H9 (cell line): ENCODE measurements around the gene LRRC30. TPM values are rescaled to one million over a fixed set of nuclear protein-coding genes. Genes with fewer than 3 reads are reported as not detected.

Experiments
- DNase-seq: peaks from one replicate; pipeline ENCODE4 v3.0.0-alpha.2; 2017
- H2AFZ ChIP-seq: one replicate; pipeline ENCODE4 v1.6.1; 2013; ENCODE audit warnings: mild to moderate bottlenecking, low read length, control low read depth, moderate library complexity
- H2AK5ac ChIP-seq: 2 replicates; pipeline ENCODE4 v1.6.1; 2013; ENCODE audit warnings: low read length, control low read depth, mixed read lengths; ENCODE audit not compliant: insufficient read length
- H2BK120ac ChIP-seq: one replicate; pipeline ENCODE4 v1.6.1; 2013; ENCODE audit warnings: low read depth, mild to moderate bottlenecking, low read length, control low read depth, inconsistent platforms; ENCODE audit not compliant: poor library complexity, severe bottlenecking
- H2BK12ac ChIP-seq: 2 replicates; pipeline ENCODE4 v1.6.1; 2013; ENCODE audit warnings: low read length, control low read depth, mixed read lengths, low read depth; ENCODE audit not compliant: insufficient read length
- H2BK15ac ChIP-seq: 2 replicates; pipeline ENCODE4 v1.6.1; 2013; ENCODE audit warnings: low read depth, low read length, control low read depth
- H2BK20ac ChIP-seq: one replicate; pipeline ENCODE4 v1.6.1; 2013; ENCODE audit warnings: low read depth, mild to moderate bottlenecking, low read length, control low read depth, inconsistent platforms; ENCODE audit not compliant: poor library complexity, severe bottlenecking
- H2BK5ac ChIP-seq: 2 replicates; pipeline ENCODE4 v1.6.1; 2013; ENCODE audit warnings: low read length, control low read depth, mixed read lengths; ENCODE audit not compliant: insufficient read length
- H3K14ac ChIP-seq: 2 replicates; pipeline ENCODE4 v1.6.1; 2013; ENCODE audit warnings: low read length, control low read depth; ENCODE audit not compliant: insufficient read depth
- H3K18ac ChIP-seq: 2 replicates; pipeline ENCODE4 v1.6.1; 2013; ENCODE audit warnings: low read depth, mild to moderate bottlenecking, mixed read lengths, low read length, control low read depth; ENCODE audit not compliant: insufficient read length
- H3K23ac ChIP-seq: 2 replicates; pipeline ENCODE4 v1.6.1; 2013; ENCODE audit warnings: low read length, control low read depth, mixed read lengths, low read depth; ENCODE audit not compliant: insufficient read length
- H3K23me2 ChIP-seq: 2 replicates; pipeline ENCODE4 v1.6.1; 2013; ENCODE audit warnings: low read depth, mild to moderate bottlenecking, mixed read lengths, low read length, control low read depth; ENCODE audit not compliant: insufficient read length, poor library complexity, severe bottlenecking
- H3K27ac ChIP-seq: 2 replicates; pipeline ENCODE4 v1.5.1; 2013; ENCODE audit warnings: low read length, control low read depth, mixed read lengths, low read depth; ENCODE audit not compliant: insufficient read length
- H3K27me3 ChIP-seq: 2 replicates; pipeline ENCODE4 v1.6.1; 2013; ENCODE audit warnings: low read length, control low read depth, inconsistent platforms; ENCODE audit not compliant: insufficient read depth
- H3K4ac ChIP-seq: 2 replicates; pipeline ENCODE4 v1.6.1; 2013; ENCODE audit warnings: low read depth, mild to moderate bottlenecking, control low read depth, inconsistent platforms, low read length, moderate library complexity
- H3K4me1 ChIP-seq: 2 replicates; pipeline ENCODE4 v1.6.1; 2013; ENCODE audit warnings: low read length, control low read depth, inconsistent platforms; ENCODE audit not compliant: insufficient read depth
- H3K4me2 ChIP-seq: 2 replicates; pipeline ENCODE4 v1.6.1; 2013; ENCODE audit warnings: low read length, control low read depth, mixed read lengths; ENCODE audit not compliant: insufficient read length, insufficient read depth
- H3K56ac ChIP-seq: 2 replicates; pipeline ENCODE4 v1.6.1; 2013; ENCODE audit warnings: low read depth, mild to moderate bottlenecking, mixed read lengths, low read length, control low read depth; ENCODE audit not compliant: insufficient read length
- H3K79me1 ChIP-seq: 2 replicates; pipeline ENCODE4 v1.6.1; 2013; ENCODE audit warnings: low read depth, mild to moderate bottlenecking, moderate library complexity, low read length, control low read depth, inconsistent platforms; ENCODE audit not compliant: insufficient read depth, poor library complexity, severe bottlenecking
- H3K79me2 ChIP-seq: 2 replicates; pipeline ENCODE4 v1.6.1; 2013; ENCODE audit warnings: low read length, control low read depth, inconsistent platforms; ENCODE audit not compliant: insufficient read depth
- H3K9ac ChIP-seq: 2 replicates; pipeline ENCODE4 v1.6.1; 2013; ENCODE audit warnings: low read length, control low read depth, mixed read lengths; ENCODE audit not compliant: insufficient read length; ENCODE audit errors: extremely low read depth
- H3K9me3 ChIP-seq: one replicate; pipeline ENCODE4 v1.6.1; 2013; ENCODE audit warnings: low read depth, low read length, inconsistent platforms; ENCODE audit not compliant: control insufficient read depth
- H3T11ph ChIP-seq: one replicate; pipeline ENCODE4 v1.6.1; 2013; ENCODE audit warnings: mild to moderate bottlenecking, low read length, control low read depth, inconsistent platforms
- H4K20me1 ChIP-seq: one replicate; pipeline ENCODE4 v1.6.1; 2013; ENCODE audit not compliant: control insufficient read depth, insufficient read length, insufficient read depth
- H4K5ac ChIP-seq: 2 replicates; pipeline ENCODE4 v1.6.1; 2013; ENCODE audit warnings: low read depth, mild to moderate bottlenecking, mixed read lengths, low read length, control low read depth; ENCODE audit not compliant: insufficient read length
- H4K8ac ChIP-seq: replicated peaks from 2 replicates; pipeline ENCODE4 v1.6.1; 2013; ENCODE audit warnings: low read length, control low read depth, mixed read lengths, low read depth; ENCODE audit not compliant: insufficient read length
- H4K91ac ChIP-seq: 2 replicates; pipeline ENCODE4 v1.6.1; 2013; ENCODE audit warnings: low read depth, mild to moderate bottlenecking, moderate library complexity, mixed read lengths, low read length, control low read depth; ENCODE audit not compliant: insufficient read length
- H3K27ac Mint-ChIP-seq, 3 experiments: 2 replicates in 2 of 3; 3 replicates in 1 of 3; pipeline ENCODE4 v1.8.0; 2020 to 2021; ENCODE audit warnings: mixed read lengths in 3 of 3, mild to moderate bottlenecking in 1 of 3, moderate library complexity in 1 of 3
- H3K27me3 Mint-ChIP-seq: 2 replicates; pipeline ENCODE4 v1.8.0; 2021; ENCODE audit warnings: low read depth, mild to moderate bottlenecking, moderate library complexity, mixed read lengths
- H3K36me3 Mint-ChIP-seq, 3 experiments: 2 replicates in 2 of 3; 3 replicates in 1 of 3; pipeline ENCODE4 v1.8.0; 2020 to 2021; ENCODE audit warnings: low read depth in 3 of 3, mixed read lengths in 3 of 3; ENCODE audit not compliant: insufficient read depth in 1 of 3
- H3K4me1 Mint-ChIP-seq, 2 experiments: 2 replicates each; pipeline ENCODE4 v1.8.0; 2020; ENCODE audit warnings: mixed read lengths in 2 of 2
- H3K4me3 Mint-ChIP-seq, 2 experiments: 2 replicates in 1 of 2; 3 replicates in 1 of 2; pipeline ENCODE4 v1.8.0; 2020 to 2021; ENCODE audit warnings: mild to moderate bottlenecking in 2 of 2, mixed read lengths in 2 of 2, moderate library complexity in 1 of 2
- H3K9me3 Mint-ChIP-seq, 2 experiments: 2 replicates in 1 of 2; 3 replicates in 1 of 2; pipeline ENCODE4 v1.8.0; 2020; ENCODE audit warnings: mild to moderate bottlenecking in 2 of 2, mixed read lengths in 2 of 2, moderate library complexity in 1 of 2
- WGBS: extraction: QIAGEN DNeasy Blood & Tissue Kit; methylation state at CpG from one replicate; pipeline ENCODE4 v1.1.7; 2013; ENCODE audit warnings: missing lambda C conversion rate, low lambda C conversion rate, mixed read lengths; ENCODE audit not compliant: insufficient read length; ENCODE audit errors: extremely low coverage; 5-methylcytosine and 5-hydroxymethylcytosine counted together
- total RNA-seq: library from RNA; stranded (reverse); gene quantifications from 2 replicates; pipeline ENCODE4 v1.2.1, GENCODE V29; 2021
- TF ChIP-seq, protein P1 (sequence below): fragments of 200-600 bp; sonication (generic); conservative IDR thresholded peaks from 3 replicates; pipeline ENCODE4 v1.8.0; 2021; ENCODE audit warnings: antibody characterized with exemption, mild to moderate bottlenecking

Gene LRRC30
- total RNA-seq, 1 experiment from 2014 or later, result not detected

- no peak overlapping the region for H3T11ph ChIP-seq
- Mint-ChIP-seq H3K27ac (no peak overlapping the region), H3K4me3 (no peak overlapping the region), H3K9me3 (peaks cover 0 to 3% of the 10 kb centered on the region in 2 experiments; a peak in 1 of 5 replicates), H3K36me3 (no peaks in the 10 kb centered on the region), H3K4me1 (0 out of 4 replicates have a peak, but pooled peaks cover 0 to 2% of the 10 kb centered on the region in 2 experiments), H3K27me3 (no peaks in the 10 kb centered on the region; the same call in none of the 2 replicates)
- no peak overlapping the region for H2AK5ac ChIP-seq
- no peaks in the 10 kb centered on the region for H3K27me3 ChIP-seq
- DNase-seq, result no peak
- no peak overlapping the region for H3K56ac ChIP-seq
- no peak overlapping the region for H4K91ac ChIP-seq
- no peaks in the 10 kb centered on the region for H3K4me1 ChIP-seq
- H2BK120ac ChIP-seq, result no peak overlapping the region
- H3K79me2 ChIP-seq, result no peaks in the 10 kb centered on the region
- WGBS, result no CpG with 5 or more reads among the region's 4 CpGs
- H3K4me2 ChIP-seq, result no peak overlapping the region
- no peak overlapping the region for H4K8ac ChIP-seq
- TF ChIP-seq, protein P1, sequence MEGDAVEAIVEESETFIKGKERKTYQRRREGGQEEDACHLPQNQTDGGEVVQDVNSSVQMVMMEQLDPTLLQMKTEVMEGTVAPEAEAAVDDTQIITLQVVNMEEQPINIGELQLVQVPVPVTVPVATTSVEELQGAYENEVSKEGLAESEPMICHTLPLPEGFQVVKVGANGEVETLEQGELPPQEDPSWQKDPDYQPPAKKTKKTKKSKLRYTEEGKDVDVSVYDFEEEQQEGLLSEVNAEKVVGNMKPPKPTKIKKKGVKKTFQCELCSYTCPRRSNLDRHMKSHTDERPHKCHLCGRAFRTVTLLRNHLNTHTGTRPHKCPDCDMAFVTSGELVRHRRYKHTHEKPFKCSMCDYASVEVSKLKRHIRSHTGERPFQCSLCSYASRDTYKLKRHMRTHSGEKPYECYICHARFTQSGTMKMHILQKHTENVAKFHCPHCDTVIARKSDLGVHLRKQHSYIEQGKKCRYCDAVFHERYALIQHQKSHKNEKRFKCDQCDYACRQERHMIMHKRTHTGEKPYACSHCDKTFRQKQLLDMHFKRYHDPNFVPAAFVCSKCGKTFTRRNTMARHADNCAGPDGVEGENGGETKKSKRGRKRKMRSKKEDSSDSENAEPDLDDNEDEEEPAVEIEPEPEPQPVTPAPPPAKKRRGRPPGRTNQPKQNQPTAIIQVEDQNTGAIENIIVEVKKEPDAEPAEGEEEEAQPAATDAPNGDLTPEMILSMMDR, result no peak
- no peak overlapping the region for H3K9ac ChIP-seq
- no peak overlapping the region for H2BK15ac ChIP-seq
- H3K79me1 ChIP-seq, result no peaks in the 10 kb centered on the region
- no peak overlapping the region for H2BK20ac ChIP-seq
- H3K9me3 ChIP-seq, result no peaks in the 10 kb centered on the region
- H3K23ac ChIP-seq, result no peak overlapping the region
- H3K23me2 ChIP-seq, result no peaks in the 10 kb centered on the region
- no peaks in the 10 kb centered on the region for H4K20me1 ChIP-seq
- H4K5ac ChIP-seq, result no peak overlapping the region
- H2BK5ac ChIP-seq, result no peak overlapping the region
- H3K18ac ChIP-seq, result no peak overlapping the region
- H2AFZ ChIP-seq, result no peak overlapping the region
- H2BK12ac ChIP-seq, result no peak overlapping the region
- H3K14ac ChIP-seq, result no peak overlapping the region
- no peak overlapping the region for H3K27ac ChIP-seq
- H3K4ac ChIP-seq, result no peak overlapping the region
Measured at GRCh38 chr18:7234956-7235355, 4.1 kb downstream of the LRRC30 start.
